ENCODE results near the gene GPR78.

DNA sequence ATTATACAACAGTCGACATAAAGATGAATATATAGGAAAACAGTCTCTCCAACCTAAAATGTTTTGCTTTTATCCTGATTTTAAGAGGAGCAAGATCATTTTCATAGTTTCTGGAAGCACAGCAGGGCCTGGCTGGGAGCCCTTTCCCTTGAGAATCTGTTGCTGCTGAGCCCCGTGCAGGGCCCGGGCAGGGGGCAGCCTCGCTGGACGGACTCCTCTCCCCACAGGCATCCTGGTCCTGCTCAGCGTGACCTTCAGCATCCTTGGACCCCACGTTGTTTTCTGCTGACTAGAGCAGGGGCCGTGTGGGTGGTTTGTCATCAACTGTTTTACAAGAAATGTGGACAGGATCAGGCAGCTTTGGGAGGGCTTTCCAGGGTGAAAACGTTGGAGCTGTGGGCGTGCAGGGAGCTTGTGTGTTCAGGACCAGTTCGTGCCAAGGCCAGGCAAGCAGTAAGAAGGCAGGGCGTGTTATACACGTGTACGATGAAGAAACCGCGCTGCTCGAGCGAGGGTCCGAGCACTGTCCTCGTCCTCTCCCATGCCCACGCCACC lies 37.4 kb downstream of the GPR78 start:
- TF ChIP-seq, protein P1, sequence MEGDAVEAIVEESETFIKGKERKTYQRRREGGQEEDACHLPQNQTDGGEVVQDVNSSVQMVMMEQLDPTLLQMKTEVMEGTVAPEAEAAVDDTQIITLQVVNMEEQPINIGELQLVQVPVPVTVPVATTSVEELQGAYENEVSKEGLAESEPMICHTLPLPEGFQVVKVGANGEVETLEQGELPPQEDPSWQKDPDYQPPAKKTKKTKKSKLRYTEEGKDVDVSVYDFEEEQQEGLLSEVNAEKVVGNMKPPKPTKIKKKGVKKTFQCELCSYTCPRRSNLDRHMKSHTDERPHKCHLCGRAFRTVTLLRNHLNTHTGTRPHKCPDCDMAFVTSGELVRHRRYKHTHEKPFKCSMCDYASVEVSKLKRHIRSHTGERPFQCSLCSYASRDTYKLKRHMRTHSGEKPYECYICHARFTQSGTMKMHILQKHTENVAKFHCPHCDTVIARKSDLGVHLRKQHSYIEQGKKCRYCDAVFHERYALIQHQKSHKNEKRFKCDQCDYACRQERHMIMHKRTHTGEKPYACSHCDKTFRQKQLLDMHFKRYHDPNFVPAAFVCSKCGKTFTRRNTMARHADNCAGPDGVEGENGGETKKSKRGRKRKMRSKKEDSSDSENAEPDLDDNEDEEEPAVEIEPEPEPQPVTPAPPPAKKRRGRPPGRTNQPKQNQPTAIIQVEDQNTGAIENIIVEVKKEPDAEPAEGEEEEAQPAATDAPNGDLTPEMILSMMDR (IDR thresholded peaks at IDR 0.05) = no peak
- no peak for TF ChIP-seq POLR2AphosphoS5 (IDR thresholded peaks at IDR 0.05; ENCODE audit: low read depth, low read length)
- no peak for TF ChIP-seq SIN3A (IDR thresholded peaks at IDR 0.05; ENCODE audit: borderline replicate concordance, insufficient read depth, low read depth, low read length)
- TF ChIP-seq TCF7L2 (IDR thresholded peaks at IDR 0.05; ENCODE audit: low read depth, low read length) = no peak
